ENCODE measurements around the gene LONRF3. TPM values are rescaled to one million over a fixed set of nuclear protein-coding genes. Genes with fewer than 3 reads are reported as not detected.

LONRF3 gene
- total RNA-seq, 1 experiment from 2014 or later, result 13.1 TPM

DNA sequence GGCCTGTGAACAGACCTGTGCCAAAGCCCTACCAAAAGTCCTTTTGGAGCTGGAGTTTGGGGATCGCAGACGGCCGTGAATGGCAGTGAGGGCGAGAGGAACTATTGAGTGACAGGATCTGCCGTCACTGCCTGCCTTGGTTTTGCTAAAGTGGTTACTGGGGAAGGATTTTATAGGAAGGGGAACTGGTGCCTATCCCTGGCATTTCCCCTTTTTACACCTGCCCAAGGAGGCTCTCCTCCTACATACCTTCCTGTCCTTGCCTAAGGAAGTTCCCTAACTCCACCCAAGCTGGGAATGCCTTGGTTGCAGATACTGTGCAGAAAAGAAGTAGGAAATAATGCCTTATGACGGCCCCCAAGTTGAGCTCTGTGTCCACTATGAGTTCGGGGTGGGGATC lies 14.5 kb downstream of the LONRF3 start:
- intact Hi-C loops (cut with micrococcal nuclease; ENCODE audit: unreplicated experiment) (no loop called here), in situ Hi-C loops (cut with HindIII; ENCODE audit: low pct_unique_long_range_greater_than_20kb, low sequenced_read_pairs) (no loop called here)
- no peaks in the 10 kb centered on the region for H3K9me3 ChIP-seq (ENCODE audit: control insufficient read depth, insufficient read depth, low read depth, low read length)
- no peaks in the 10 kb centered on the region for H3K4me1 ChIP-seq (ENCODE audit: control insufficient read depth, insufficient read depth, low read length)
- no peaks in the 10 kb centered on the region for H3K27me3 ChIP-seq (ENCODE audit: control insufficient read depth, insufficient read depth, low read length)
- H3K4me3 ChIP-seq (ENCODE audit: low read depth in 2 of 2, low read length in 2 of 2), result no peak overlapping the region
- no TSS peak for BruUV-seq (replicated peaks)
- CTCF ChIA-PET, result interaction anchor here (0.6 kb wide), 1 partner anchor 14 kb away, joined by 3 read pairs; no protein-coding TSS in a partner anchor
- TF ChIP-seq POLR2AphosphoS5 (IDR thresholded peaks at IDR 0.05; ENCODE audit: low read depth, low read length) (no peak), SIN3A (IDR thresholded peaks at IDR 0.05; ENCODE audit: borderline replicate concordance, insufficient read depth, low read depth, low read length) (no peak)
- POLR2A ChIA-PET, result no interaction called here
- no peaks in the 10 kb centered on the region for H3K36me3 ChIP-seq (ENCODE audit: control insufficient read depth, insufficient read depth, low read length)
- H3K27ac ChIP-seq (ENCODE audit: low read length), result no peak overlapping the region
- ATAC-seq (no peak), DNase-seq (ENCODE audit: low read depth, low spot score) (no peak)

- Histone ChIP-seq H3K4me3 (ENCODE audit: low read depth in 2 of 2, low read length in 2 of 2) (no peak overlapping the region), H3K27ac (ENCODE audit: low read length) (no peak overlapping the region), H3K4me1 (ENCODE audit: control insufficient read depth, insufficient read depth, low read length) (no peaks in the 10 kb centered on the region), H3K27me3 (ENCODE audit: control insufficient read depth, insufficient read depth, low read length) (no peaks in the 10 kb centered on the region), H3K36me3 (ENCODE audit: control insufficient read depth, insufficient read depth, low read length) (no peaks in the 10 kb centered on the region), H3K9me3 (ENCODE audit: control insufficient read depth, insufficient read depth, low read depth, low read length) (no peaks in the 10 kb centered on the region)
- BruUV-seq (replicated peaks), result no TSS peak
- ATAC-seq (no peak), DNase-seq (ENCODE audit: low read depth, low spot score) (no peak)
- CTCF ChIA-PET, result no interaction called here
- in situ Hi-C loops (cut with HindIII; ENCODE audit: low pct_unique_long_range_greater_than_20kb, low sequenced_read_pairs) (no loop called here), intact Hi-C loops (cut with micrococcal nuclease; ENCODE audit: unreplicated experiment) (no loop called here)
- POLR2A ChIA-PET, result no interaction called here
- TF ChIP-seq POLR2AphosphoS5 (IDR thresholded peaks at IDR 0.05; ENCODE audit: low read depth, low read length) (no peak), TCF7L2 (IDR thresholded peaks at IDR 0.05; ENCODE audit: low read depth, low read length) (no peak), SIN3A (IDR thresholded peaks at IDR 0.05; ENCODE audit: borderline replicate concordance, insufficient read depth, low read depth, low read length) (no peak), CTCF (IDR thresholded peaks at IDR 0.05) (no peak)
Observed at GRCh38 chrX:118989886-118990285, 15.5 kb downstream of the LONRF3 start.

DNA sequence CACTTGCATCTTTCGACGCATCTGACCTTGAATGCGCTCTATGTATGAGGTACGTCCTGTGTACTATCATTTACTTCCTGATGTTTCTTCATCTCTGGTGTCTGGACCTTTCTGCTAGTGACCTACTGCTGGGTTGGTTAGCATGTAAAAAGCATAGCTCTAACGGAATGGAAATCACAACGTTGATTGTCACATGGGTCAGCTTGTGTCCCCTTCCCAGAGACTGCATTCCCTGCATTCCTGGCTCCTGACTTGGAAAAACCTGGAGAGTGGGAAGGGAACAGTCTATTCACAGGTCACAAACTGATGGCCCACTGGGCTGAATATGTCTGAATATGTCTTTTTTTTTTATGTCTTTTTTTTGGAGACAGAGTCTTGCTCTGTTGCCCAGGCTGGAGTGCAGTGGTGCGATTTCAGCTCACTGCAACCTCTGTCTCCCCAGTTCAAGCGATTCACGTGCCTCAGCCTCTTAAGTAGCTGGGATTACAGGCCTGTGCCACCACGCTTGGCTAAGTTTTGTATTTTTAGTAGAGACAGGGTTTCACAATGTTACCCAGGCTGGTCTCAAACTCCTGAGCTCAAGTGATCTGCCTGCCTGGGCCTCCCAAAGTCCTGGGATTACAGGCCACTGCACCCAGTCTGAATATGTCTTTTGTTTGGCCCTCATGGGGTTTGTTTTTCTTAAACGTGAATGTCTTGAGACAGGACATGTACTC lies 16.3 kb downstream of the LONRF3 start:
- BruUV-seq (replicated peaks), result no TSS peak

More for the DNA sequence above, 16.3 kb downstream of the LONRF3 start:
- Histone ChIP-seq H3K36me3 (ENCODE audit: control insufficient read depth, insufficient read depth, low read length) (no peaks in the 10 kb centered on the region), H3K9me3 (ENCODE audit: control insufficient read depth, insufficient read depth, low read depth, low read length) (no peaks in the 10 kb centered on the region), H3K27me3 (ENCODE audit: control insufficient read depth, insufficient read depth, low read length) (no peaks in the 10 kb centered on the region), H3K4me1 (ENCODE audit: control insufficient read depth, insufficient read depth, low read length) (no peaks in the 10 kb centered on the region), H3K27ac (ENCODE audit: low read length) (no peak overlapping the region), H3K4me3 (ENCODE audit: low read depth in 2 of 2, low read length in 2 of 2) (no peak overlapping the region)
- DNase-seq (ENCODE audit: low read depth, low spot score) (no peak), ATAC-seq (no peak)
- TF ChIP-seq POLR2AphosphoS5 (IDR thresholded peaks at IDR 0.05; ENCODE audit: low read depth, low read length), result no peak
- TF ChIP-seq CTCF (IDR thresholded peaks at IDR 0.05), result no peak
- TF ChIP-seq TCF7L2 (IDR thresholded peaks at IDR 0.05; ENCODE audit: low read depth, low read length), result no peak
- TF ChIP-seq SIN3A (IDR thresholded peaks at IDR 0.05; ENCODE audit: borderline replicate concordance, insufficient read depth, low read depth, low read length), result no peak
- TF ChIP-seq REST (IDR thresholded peaks at IDR 0.05; ENCODE audit: insufficient read depth in 1 of 2, low read depth in 2 of 2, low read length in 1 of 2), result no peak
- intact Hi-C loops (cut with micrococcal nuclease; ENCODE audit: unreplicated experiment) (no loop called here), in situ Hi-C loops (cut with HindIII; ENCODE audit: low pct_unique_long_range_greater_than_20kb, low sequenced_read_pairs) (no loop called here)
- CTCF ChIA-PET, result no interaction called here
- POLR2A ChIA-PET, result no interaction called here
